ENCODE data around the gene ABCD1.

DNA sequence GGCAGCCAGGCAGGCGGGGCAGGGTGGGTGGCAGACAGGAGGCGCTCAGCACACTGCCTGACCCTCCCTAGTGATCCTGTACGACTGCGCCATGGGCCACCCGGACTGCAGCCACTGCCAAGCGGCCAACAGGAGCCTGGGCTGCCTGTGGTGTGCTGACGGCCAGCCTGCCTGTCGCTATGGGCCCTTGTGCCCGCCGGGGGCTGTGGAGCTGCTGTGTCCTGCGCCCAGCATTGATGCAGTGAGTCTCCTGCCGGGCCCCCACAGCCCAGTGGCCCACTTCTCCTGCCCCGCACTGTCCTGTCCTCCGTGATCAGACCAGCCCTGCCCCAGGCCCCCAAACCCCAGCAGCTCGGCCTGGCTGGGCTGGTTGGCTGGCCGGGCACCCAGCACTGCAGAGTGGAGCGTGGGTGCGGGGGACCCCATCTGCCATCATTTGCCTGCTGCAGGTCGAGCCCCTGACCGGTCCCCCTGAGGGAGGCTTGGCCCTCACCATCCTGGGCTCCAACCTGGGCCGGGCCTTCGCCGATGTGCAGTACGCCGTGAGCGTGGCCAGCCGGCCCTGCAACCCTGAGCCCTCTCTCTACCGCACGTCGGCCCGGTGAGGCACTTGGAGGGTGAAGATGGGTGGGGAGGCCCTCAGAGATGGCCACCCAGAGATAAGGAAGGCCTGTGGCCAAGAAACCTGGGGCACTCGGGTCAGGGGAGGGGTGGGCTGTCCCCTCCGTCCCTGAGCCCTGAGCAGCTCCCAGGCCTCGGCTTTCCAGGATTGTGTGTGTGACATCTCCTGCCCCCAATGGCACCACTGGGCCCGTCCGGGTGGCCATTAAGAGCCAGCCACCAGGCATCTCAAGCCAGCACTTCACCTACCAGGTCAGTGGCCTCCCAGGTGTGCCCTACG, 47.0 kb downstream of the ABCD1 start:
- TF ChIP-seq CTCF (IDR thresholded peaks at IDR 0.05) (no peak), POLR2A (IDR thresholded peaks at IDR 0.05; ENCODE audit: low read depth) (no peak), EP300 (IDR thresholded peaks at IDR 0.05) (no peak), POLR2AphosphoS5 (IDR thresholded peaks at IDR 0.05) (no peak)

Data from esophagus muscularis mucosa (tissue), 4 donors.